Large intestine (tissue), 3 donors: Measurements from ENCODE around the gene SRGAP2C. TPM values are rescaled to one million over a fixed set of nuclear protein-coding genes. Genes with fewer than 3 reads are reported as not detected.
"Not testable (repeated sequence)": the region's sequence is repeated elsewhere in the genome, so short reads cannot be mapped to it uniquely, and the experiment has no call there.

Experiments used
- DNase-seq, 2 donors: peaks; one replicate each; pipeline versions ENCODE4 v3.0.0 to v3.0.0-alpha.2; 2013
- H3K27ac ChIP-seq: one replicate; pipeline ENCODE4 v1.5.1; 2013; ENCODE audit warnings: low read length
- H3K27me3 ChIP-seq: 2 replicates; pipeline ENCODE4 v1.6.1; 2013; ENCODE audit warnings: low read length; ENCODE audit not compliant: control insufficient read depth, insufficient read depth
- H3K36me3 ChIP-seq: 2 replicates; pipeline ENCODE4 v1.6.1; 2013; ENCODE audit warnings: low read length; ENCODE audit not compliant: control insufficient read depth, insufficient read depth
- H3K4me1 ChIP-seq: one replicate; pipeline ENCODE4 v1.6.1; 2013; ENCODE audit warnings: low read length; ENCODE audit not compliant: control insufficient read depth, insufficient read depth
- H3K4me3 ChIP-seq: one replicate; pipeline ENCODE4 v1.5.1; 2013; ENCODE audit warnings: low read length
- H3K9me3 ChIP-seq: one replicate; pipeline ENCODE4 v1.6.1; 2013; ENCODE audit warnings: mild to moderate bottlenecking, low read depth, low read length, moderate library complexity; ENCODE audit not compliant: control insufficient read depth
- WGBS: methylation state at CpG from one replicate; pipeline ENCODE4 v1.1.5; 2013; ENCODE audit warnings: low lambda C conversion rate; ENCODE audit not compliant: insufficient coverage; 5-methylcytosine and 5-hydroxymethylcytosine counted together
- polyA plus RNA-seq: library from polyadenylated mRNA; unstranded; fragments of 120-200 nt; gene quantifications from one replicate; pipeline ENCODE4 v1.2.1, GENCODE V29; 2013

The SRGAP2C gene
- polyA plus RNA-seq, 1 donor = 6.6 TPM

GRCh38 chr1:121227544-121228330 lies 43.0 kb downstream of the SRGAP2C start:
- not testable (repeated sequence) for H3K9me3 ChIP-seq, H3K27ac ChIP-seq, H3K4me1 ChIP-seq, DNase-seq, H3K27me3 ChIP-seq, H3K4me3 ChIP-seq, H3K36me3 ChIP-seq
- no CpG with 5 or more reads among the region's 9 CpGs for WGBS

DNA sequence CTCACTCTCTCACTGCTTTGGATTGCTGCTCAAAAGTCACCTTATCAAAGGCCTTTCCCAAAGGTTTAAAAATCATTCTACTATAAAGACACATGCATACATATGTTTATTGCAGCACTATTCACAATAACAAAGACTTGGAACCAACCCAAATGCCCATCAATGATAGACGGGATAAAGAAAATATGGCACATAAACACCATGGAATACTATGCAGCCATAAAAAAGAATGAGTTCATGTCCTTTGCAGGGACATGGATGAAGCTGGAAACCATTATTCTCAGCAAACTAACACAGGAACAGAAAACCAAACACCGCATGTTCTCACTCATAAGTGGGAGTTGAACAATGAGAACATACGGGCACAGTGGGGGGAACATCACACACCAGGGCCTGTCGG lies 45.9 kb downstream of the SRGAP2C start:
- H3K27ac ChIP-seq, H3K4me1 ChIP-seq, H3K36me3 ChIP-seq, H3K27me3 ChIP-seq, H3K9me3 ChIP-seq, DNase-seq, H3K4me3 ChIP-seq: not testable (repeated sequence)
- WGBS = no CpG with 5 or more reads among the region's 4 CpGs

GRCh38 chr1:121232445-121233125 lies 47.8 kb downstream of the SRGAP2C start:
- not testable (repeated sequence) for H3K4me3 ChIP-seq, H3K4me1 ChIP-seq, H3K27me3 ChIP-seq, DNase-seq, H3K9me3 ChIP-seq, H3K27ac ChIP-seq, H3K36me3 ChIP-seq
- no CpG with 5 or more reads among the region's 4 CpGs for WGBS

DNA sequence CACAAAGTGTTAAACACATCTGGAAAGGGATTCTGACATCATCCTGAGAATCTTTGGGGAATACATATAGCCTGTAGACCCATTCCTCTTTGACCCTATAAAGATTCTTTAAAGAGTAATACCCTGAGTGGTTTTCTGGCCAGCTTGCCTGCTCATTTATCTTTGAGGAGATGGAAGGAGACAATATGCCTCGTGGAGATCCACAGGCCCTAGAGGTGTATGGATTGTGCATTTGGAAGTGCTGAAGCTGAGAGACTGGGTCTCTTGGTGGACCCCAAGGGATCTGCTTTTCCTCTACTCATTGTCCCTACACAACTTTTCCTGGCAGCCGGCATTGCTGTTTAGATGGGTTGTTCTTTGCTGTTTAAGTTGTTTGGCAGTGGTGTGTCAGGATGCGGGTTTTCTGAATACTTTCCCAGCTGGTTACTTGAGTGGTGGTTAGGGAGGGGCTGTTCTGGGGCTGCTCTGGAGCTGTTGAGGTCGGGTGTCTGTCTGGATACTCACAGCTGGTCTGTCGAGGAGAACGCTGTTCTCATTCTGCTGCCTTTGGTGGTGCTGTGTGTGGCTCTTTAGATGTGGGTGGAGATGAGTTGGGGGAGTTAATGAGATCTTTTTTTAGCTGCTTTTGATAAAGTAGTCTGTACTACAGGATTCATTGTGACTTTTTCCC lies 49.5 kb downstream of the SRGAP2C start:
- DNase-seq, H3K36me3 ChIP-seq, H3K27me3 ChIP-seq, H3K4me3 ChIP-seq, H3K4me1 ChIP-seq, H3K27ac ChIP-seq, H3K9me3 ChIP-seq: not testable (repeated sequence)
- WGBS = no CpG with 5 or more reads among the region's 6 CpGs

DNA sequence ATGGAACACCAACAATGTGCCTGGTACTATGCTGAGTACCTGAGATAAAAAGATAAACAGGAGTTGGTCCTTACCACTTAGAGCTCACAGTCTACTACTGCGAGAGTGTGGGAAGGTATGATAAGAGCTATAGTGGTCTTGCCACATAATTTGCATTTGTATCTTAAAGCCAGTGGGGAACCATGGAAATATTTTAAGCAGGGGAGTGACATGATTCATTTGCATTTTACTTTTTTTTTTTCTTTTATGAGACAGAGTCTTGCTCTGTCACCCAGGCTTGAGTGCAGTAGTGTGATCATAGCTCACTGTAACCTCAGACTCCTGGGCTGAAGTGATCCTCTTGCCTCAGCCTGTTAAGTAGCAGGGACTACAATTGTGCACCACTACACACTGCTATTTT lies 53.6 kb downstream of the SRGAP2C start:
- not testable (repeated sequence) for H3K27ac ChIP-seq, H3K4me3 ChIP-seq, DNase-seq, H3K36me3 ChIP-seq, H3K4me1 ChIP-seq, H3K27me3 ChIP-seq, H3K9me3 ChIP-seq
- WGBS = no CpG with 5 or more reads among the region's 1 CpG

GRCh38 chr1:121243913-121244312 lies 59.1 kb downstream of the SRGAP2C start:
- not testable (repeated sequence) for H3K4me1 ChIP-seq, H3K9me3 ChIP-seq, H3K27me3 ChIP-seq, H3K36me3 ChIP-seq, DNase-seq, H3K4me3 ChIP-seq, H3K27ac ChIP-seq
- WGBS = no CpG with 5 or more reads among the region's 1 CpG

DNA sequence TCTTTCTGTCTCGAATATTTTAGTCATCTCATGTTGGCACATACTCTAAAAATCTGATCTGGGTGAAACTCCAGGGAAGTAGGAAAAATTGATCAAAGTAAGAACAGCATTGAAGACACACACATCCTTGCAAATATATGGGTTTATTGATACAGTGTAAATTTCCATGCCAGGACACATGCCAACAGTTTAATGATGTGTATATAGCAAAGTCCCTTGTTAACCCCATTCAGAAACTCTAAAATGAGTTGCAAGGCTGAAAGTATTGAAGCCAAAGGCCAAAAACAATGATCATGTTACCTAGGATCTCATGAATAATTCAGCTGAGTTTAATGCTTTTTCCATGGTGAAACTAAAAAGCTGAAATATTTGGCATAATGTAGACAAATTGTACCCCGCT lies 61.6 kb downstream of the SRGAP2C start:
- not testable (repeated sequence) for H3K27ac ChIP-seq, H3K36me3 ChIP-seq

GRCh38 chr1:121252656-121253055 lies 67.9 kb downstream of the SRGAP2C start:
- not testable (repeated sequence) for H3K36me3 ChIP-seq, H3K4me1 ChIP-seq, H3K4me3 ChIP-seq, DNase-seq, H3K9me3 ChIP-seq, H3K27ac ChIP-seq, H3K27me3 ChIP-seq
- no CpG with 5 or more reads among the region's 4 CpGs for WGBS

More for the DNA sequence above, 61.6 kb downstream of the SRGAP2C start:
- H3K4me3 ChIP-seq, H3K4me1 ChIP-seq, H3K9me3 ChIP-seq, H3K27me3 ChIP-seq, DNase-seq: not testable (repeated sequence)
- WGBS = no CpG with 5 or more reads among the region's 2 CpGs

DNA sequence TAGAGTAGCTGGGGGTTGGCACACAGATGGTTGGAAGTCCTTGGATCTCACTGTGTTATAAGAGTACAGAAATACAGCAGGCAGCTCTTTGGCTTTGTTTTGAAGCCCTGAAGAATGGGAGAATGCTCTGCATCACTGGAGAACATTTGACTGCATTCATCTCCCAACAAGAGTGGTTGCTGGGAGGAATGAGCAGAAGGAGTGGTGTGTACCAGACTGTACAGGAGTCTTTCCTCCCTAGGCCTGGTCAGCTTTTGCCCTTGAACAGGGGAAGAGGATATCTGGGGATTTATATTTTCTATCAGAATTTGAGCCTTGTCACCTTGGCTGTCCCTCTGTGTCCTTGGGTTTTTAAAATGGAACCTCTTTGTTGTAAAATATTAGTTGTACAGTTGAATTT lies 69.8 kb downstream of the SRGAP2C start:
- H3K4me1 ChIP-seq, H3K9me3 ChIP-seq, H3K27me3 ChIP-seq, H3K36me3 ChIP-seq, DNase-seq, H3K27ac ChIP-seq, H3K4me3 ChIP-seq: not testable (repeated sequence)

DNA sequence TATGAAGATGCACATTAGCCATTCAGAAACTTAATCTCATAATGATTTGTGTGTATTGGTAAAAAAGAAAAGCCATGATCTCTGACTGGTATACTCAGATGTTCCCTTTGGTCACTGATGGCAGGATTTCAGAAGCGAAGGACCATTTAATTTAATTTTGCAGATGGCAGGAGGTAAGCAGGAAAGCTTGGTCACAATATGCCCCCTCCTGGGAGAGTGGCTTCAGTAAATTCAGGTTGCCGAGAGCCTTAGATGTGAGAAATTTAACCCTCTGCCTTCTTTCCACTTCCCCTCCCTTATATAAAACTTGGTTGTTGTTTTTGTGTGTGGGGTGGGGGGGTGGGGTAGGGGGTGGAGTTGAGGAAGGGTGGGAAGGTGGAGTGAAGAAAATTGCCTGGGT lies 72.9 kb downstream of the SRGAP2C start:
- not testable (repeated sequence) for DNase-seq, H3K27ac ChIP-seq, H3K4me1 ChIP-seq, H3K27me3 ChIP-seq, H3K9me3 ChIP-seq, H3K4me3 ChIP-seq, H3K36me3 ChIP-seq
- no CpG with 5 or more reads among the region's 2 CpGs for WGBS
